ENCODE results near the gene UBE2G1.
"Not testable (repeated sequence)": the region's sequence is repeated elsewhere in the genome, so short reads cannot be mapped to it uniquely, and the experiment has no call there.

The UBE2G1 gene

GRCh38 chr17:4366327-4367063 lies at the start of gene UBE2G1:
UBE2G1 (minus strand) TSS chr17:4366675; CDS start chr17:4366316, 359 bp downstream.
- peak; percentile 81 to 83 for DNase-seq

GRCh38 chr17:4412933-4413831 lies 46.7 kb upstream of the UBE2G1 start:
- DNase-seq: peak; percentile 44 to 54

GRCh38 chr17:4411201-4411600 lies 44.7 kb upstream of the UBE2G1 start:
- DNase-seq: no peak

- no peak for DNase-seq
Measured at GRCh38 chr17:4409659-4410058, 43.2 kb upstream of the UBE2G1 start.

GRCh38 chr17:4407851-4408250 lies 41.4 kb upstream of the UBE2G1 start:
- DNase-seq: no peak

GRCh38 chr17:4407216-4407615 lies 40.7 kb upstream of the UBE2G1 start:
- no peak for DNase-seq

- no peak for DNase-seq
Measured at GRCh38 chr17:4406386-4406785, 39.9 kb upstream of the UBE2G1 start.

- DNase-seq: no peak
Measured at GRCh38 chr17:4405699-4406098, 39.2 kb upstream of the UBE2G1 start.

GRCh38 chr17:4405038-4405669 lies 38.7 kb upstream of the UBE2G1 start:
- no peak for DNase-seq

GRCh38 chr17:4397840-4398239 lies 31.4 kb upstream of the UBE2G1 start:
- DNase-seq: no peak

- no peak for DNase-seq
Measured at GRCh38 chr17:4395111-4395478, 28.6 kb upstream of the UBE2G1 start.

GRCh38 chr17:4394208-4395110 lies 28.0 kb upstream of the UBE2G1 start:
- DNase-seq: no peak

GRCh38 chr17:4393806-4394205 lies 27.3 kb upstream of the UBE2G1 start:
- no peak for DNase-seq

- DNase-seq: no peak
Measured at GRCh38 chr17:4389079-4389478, 22.6 kb upstream of the UBE2G1 start.

GRCh38 chr17:4387137-4387536 lies 20.7 kb upstream of the UBE2G1 start:
- no peak for DNase-seq

GRCh38 chr17:4386406-4386805 lies 19.9 kb upstream of the UBE2G1 start:
- no peak for DNase-seq

- DNase-seq: no peak
Measured at GRCh38 chr17:4381690-4382671, 15.5 kb upstream of the UBE2G1 start.

GRCh38 chr17:4378626-4379025 lies 12.2 kb upstream of the UBE2G1 start:
- DNase-seq: no peak

GRCh38 chr17:4377247-4377646 lies 10.8 kb upstream of the UBE2G1 start:
- DNase-seq: not testable (repeated sequence)

- DNase-seq: not testable (repeated sequence)
Measured at GRCh38 chr17:4375796-4376440, 9.4 kb upstream of the UBE2G1 start.

All from AML-193 (cell line).